ENCODE data around the gene IFT81. TPM values are rescaled to one million over a fixed set of nuclear protein-coding genes. Genes with fewer than 3 reads are reported as not detected.
A peak's percentile ranks its signal among the peaks of the same experiment; 100 is the strongest.

The IFT81 gene
- total RNA-seq, 5 donors from 2014 or later (not counting 1 experiment from before 2014, with no cell fraction given): 0.73 to 2.3 (median 1.5) TPM

DNA sequence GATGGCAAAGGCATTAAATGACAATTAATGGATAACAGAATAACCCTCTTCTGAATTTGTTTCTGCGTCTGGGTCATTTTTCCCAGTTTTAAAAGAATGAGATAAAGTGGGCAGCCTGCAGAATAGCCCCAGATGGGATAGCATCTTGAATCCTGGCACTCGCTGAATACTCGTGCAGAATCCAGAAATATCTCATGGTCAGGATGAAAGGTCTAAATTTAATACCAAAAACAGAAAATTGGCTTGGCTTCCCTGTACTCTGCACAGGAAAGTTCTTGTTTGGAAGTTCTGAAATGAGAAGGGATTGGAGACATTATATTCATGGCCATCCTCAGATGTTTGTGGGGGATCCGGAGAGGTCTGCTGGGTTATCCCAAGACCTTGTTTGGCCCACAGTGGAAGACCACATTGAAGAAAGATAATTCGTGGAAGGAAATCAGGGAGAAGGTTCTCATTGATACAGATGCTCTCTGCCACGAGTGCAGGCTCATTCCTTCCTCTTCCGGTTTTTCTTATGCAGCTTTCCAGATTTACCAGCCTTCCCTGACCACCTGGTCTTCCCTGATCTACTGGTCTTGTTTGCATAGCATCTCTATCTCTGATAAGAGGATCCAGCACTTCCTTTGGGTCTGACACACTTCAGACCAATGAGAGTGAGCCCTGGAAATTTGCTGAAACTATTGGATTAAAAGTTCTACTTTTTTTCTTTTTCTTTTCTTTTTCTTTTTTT is 6.0 kb upstream of the IFT81 start:
- H3K9me3 Mint-ChIP-seq: no peaks in the 10 kb centered on the region
- H3K36me3 ChIP-seq (ENCODE audit: control insufficient read depth in 2 of 2, extremely low read depth in 1 of 2, insufficient read depth in 1 of 2, low read length in 1 of 2): no peaks in the 10 kb centered on the region
- H3K27ac ChIP-seq (ENCODE audit: low read length): no peak overlapping the region
- H3K4me1 Mint-ChIP-seq: no peaks in the 10 kb centered on the region
- ATAC-seq (replicated peaks in 1 of 4) (no peak), DNase-seq (no peak)
- POLR2A ChIA-PET: no interaction called here
- no peaks in the 10 kb centered on the region for H3K36me3 Mint-ChIP-seq
- H3K4me3 ChIP-seq (ENCODE audit: control insufficient read depth in 1 of 2, extremely low read depth in 1 of 2, low read length in 1 of 2): no peak overlapping the region
- WGBS (ENCODE audit: insufficient coverage): 0% methylated on average over 1 of the region's 7 CpGs
- H3K27me3 Mint-ChIP-seq: peaks cover 0 to 10% of the 10 kb centered on the region in 2 donors
- H3K4me1 ChIP-seq (ENCODE audit: control insufficient read depth in 1 of 2, extremely low read depth in 1 of 2, insufficient read depth in 2 of 2, low read length in 2 of 2): no peaks in the 10 kb centered on the region
- CTCF ChIA-PET: interaction anchor here in 1 of 2 donors (0.7 kb wide), 2 partner anchors 16 to 1636 kb away, joined by 3 to 4 read pairs; no protein-coding TSS in a partner anchor
- no peaks in the 10 kb centered on the region for H3K9me3 ChIP-seq
- H3K4me3 Mint-ChIP-seq: no peak overlapping the region
- H3K27ac Mint-ChIP-seq: no peak overlapping the region
- H3K27me3 ChIP-seq (replicated peaks in 1 of 2; ENCODE audit: control insufficient read depth in 2 of 2, extremely low read depth in 1 of 2, insufficient read depth in 2 of 2, low read length in 1 of 2): peaks cover 0 to 5% of the 10 kb centered on the region in 2 experiments

DNA sequence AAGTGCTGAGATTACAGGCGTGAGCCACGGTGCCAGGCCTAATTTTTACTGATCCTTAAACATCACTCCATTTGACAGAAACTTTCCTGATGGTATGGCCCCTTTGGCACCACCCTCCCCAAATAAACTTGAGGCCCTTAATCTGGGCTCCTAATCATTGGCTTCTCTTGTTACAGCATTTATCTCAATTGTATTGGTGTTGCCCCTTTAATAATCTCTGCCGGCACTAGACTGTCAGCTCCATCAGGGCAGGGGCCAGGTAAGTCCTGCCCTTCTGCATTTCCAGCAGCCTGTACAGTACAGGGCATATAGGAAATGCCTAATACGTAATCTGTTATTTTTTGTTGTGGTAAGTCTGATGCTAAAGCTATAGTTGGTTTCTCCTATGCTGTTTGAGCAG is 1.2 kb upstream of the IFT81 start:
- Mint-ChIP-seq H3K9me3 (no peaks in the 10 kb centered on the region), H3K36me3 (no peaks in the 10 kb centered on the region), H3K4me1 (peaks cover 0 to 8% (median 7%) of the 10 kb centered on the region in 3 donors), H3K4me3 (no peak overlapping the region), H3K27me3 (peaks cover 0 to 7% of the 10 kb centered on the region in 2 donors), H3K27ac (no peak overlapping the region)
- H3K36me3 ChIP-seq (ENCODE audit: control insufficient read depth in 2 of 2, extremely low read depth in 1 of 2, insufficient read depth in 1 of 2, low read length in 1 of 2): no peaks in the 10 kb centered on the region
- WGBS (ENCODE audit: insufficient coverage): 95% methylated on average over 2 of the region's 4 CpGs
- no peak overlapping the region for H3K4me3 ChIP-seq (ENCODE audit: control insufficient read depth in 1 of 2, extremely low read depth in 1 of 2, low read length in 1 of 2)
- peaks cover 0 to 11% of the 10 kb centered on the region in 2 experiments for H3K4me1 ChIP-seq (ENCODE audit: control insufficient read depth in 1 of 2, extremely low read depth in 1 of 2, insufficient read depth in 2 of 2, low read length in 2 of 2)
- ATAC-seq (replicated peaks in 1 of 4) (no peak), DNase-seq (no peak)
- ChIA-PET POLR2A (no interaction called here), CTCF (no interaction called here)
- H3K9me3 ChIP-seq: no peaks in the 10 kb centered on the region
- peaks cover 0 to 5% of the 10 kb centered on the region in 2 experiments for H3K27me3 ChIP-seq (replicated peaks in 1 of 2; ENCODE audit: control insufficient read depth in 2 of 2, extremely low read depth in 1 of 2, insufficient read depth in 2 of 2, low read length in 1 of 2)
- H3K27ac ChIP-seq (ENCODE audit: low read length): no peak overlapping the region

DNA sequence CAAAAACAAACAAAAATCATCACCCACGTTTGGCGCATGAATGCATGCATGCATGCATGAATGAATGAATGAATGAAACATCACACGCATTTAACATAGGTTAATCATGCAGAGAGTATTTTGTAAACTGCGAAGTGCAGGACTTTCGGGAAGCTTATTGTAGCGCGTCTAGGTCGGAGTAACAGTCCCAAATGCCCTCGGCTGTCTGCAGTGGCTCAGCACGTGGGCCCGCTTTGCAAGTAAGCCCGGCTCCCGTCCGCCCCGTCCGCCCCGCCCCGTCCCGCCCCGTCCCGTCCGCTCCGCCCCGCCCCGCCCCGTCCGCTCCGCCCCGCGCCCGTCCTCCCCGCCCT is 263 bp upstream of the IFT81 start:
- Mint-ChIP-seq H3K27me3 (peaks cover 0 to 7% of the 10 kb centered on the region in 2 donors), H3K9me3 (no peaks in the 10 kb centered on the region), H3K27ac (no peak overlapping the region), H3K4me3 (peak overlapping the region; percentile 44 to 78 (median 67)), H3K4me1 (peaks cover 0 to 8% (median 7%) of the 10 kb centered on the region in 3 donors), H3K36me3 (no peaks in the 10 kb centered on the region)
- ChIA-PET CTCF (interaction anchor here (0.6 to 1.4 kb wide), 8 partner anchors 24 to 445 kb away, joined by 3 to 10 read pairs (median 5); partner anchors contain the start of gene ARPC3 (in 1 of the 2)), POLR2A (interaction anchor here (0.6 to 1.1 kb wide), 4 partner anchors 125 to 1187 kb away, joined by 3 to 9 read pairs (median 4); no protein-coding TSS in a partner anchor)
- no peak overlapping the region for H3K27ac ChIP-seq (ENCODE audit: low read length)
- H3K4me3 ChIP-seq (ENCODE audit: control insufficient read depth in 1 of 2, extremely low read depth in 1 of 2, low read length in 1 of 2): no peak overlapping the region
- H3K27me3 ChIP-seq (replicated peaks in 1 of 2; ENCODE audit: control insufficient read depth in 2 of 2, extremely low read depth in 1 of 2, insufficient read depth in 2 of 2, low read length in 1 of 2): peaks cover 0 to 5% of the 10 kb centered on the region in 2 experiments
- DNase-seq (no peak), ATAC-seq (replicated peaks in 1 of 4) (peak in 3 of 4 experiments; percentile 90 to 94 (median 92))
- H3K4me1 ChIP-seq (ENCODE audit: control insufficient read depth in 1 of 2, extremely low read depth in 1 of 2, insufficient read depth in 2 of 2, low read length in 2 of 2): peaks cover 0 to 11% of the 10 kb centered on the region in 2 experiments
- WGBS (ENCODE audit: insufficient coverage): 5% methylated on average over 20 of the region's 32 CpGs
- H3K9me3 ChIP-seq: no peaks in the 10 kb centered on the region
- H3K36me3 ChIP-seq (ENCODE audit: control insufficient read depth in 2 of 2, extremely low read depth in 1 of 2, insufficient read depth in 1 of 2, low read length in 1 of 2): no peaks in the 10 kb centered on the region

DNA sequence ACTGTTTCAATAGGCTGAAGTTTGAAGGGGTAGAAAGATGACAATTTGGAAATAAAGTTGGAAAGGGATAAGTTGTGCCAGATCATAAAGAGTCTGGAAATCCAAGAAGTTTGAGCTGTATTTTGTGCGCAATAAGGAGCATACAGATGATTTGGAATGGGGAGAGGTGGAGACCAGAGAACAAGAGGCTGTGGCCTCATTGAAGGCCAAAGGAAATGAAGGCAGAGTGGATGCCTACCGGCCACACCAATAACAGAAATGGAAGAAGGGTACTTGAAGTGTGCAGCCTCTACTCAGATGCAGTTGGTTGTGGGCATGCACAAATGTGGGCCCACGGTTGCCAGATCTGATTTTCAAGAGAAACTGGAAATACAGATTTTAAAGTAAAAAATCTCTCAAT is 2.4 kb downstream of the IFT81 start:
- CTCF ChIA-PET: interaction anchor here in 1 of 2 donors (0.6 kb wide), 1 partner anchor 260 kb away, joined by 3 read pairs; no protein-coding TSS in a partner anchor
- DNase-seq: no peak

DNA sequence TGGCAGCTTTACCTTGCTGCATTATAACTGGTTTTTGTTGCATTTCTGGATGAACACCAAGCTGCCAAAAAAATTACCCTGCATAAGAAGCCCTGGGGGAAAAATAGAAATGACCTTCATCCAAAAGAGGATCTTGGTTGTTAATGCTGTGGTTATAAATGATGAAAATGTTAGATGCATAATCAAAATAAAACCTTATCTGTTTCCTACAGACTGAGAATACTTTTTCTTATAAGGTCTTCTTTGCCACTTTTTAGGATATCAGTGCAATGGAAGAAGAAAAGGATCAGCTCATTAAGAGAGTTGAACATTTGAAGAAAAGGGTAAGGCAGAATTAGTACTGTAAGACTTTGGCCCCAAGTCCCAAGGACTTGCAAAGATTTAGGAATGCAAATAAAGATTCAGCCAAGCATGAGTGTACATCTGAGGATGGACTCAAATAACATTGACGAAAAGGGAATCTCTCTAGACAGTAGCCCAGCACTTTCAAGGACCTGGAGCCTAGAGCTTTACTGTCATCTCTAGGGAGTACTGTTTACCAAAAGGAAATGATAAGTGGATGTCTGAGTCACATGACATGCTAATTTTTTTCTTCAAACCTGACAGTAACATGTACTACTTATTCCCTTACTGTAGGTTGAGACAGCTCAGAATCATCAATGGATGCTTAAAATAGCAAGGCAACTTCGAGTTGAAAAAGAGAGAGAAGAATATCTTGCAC is 10.7 kb downstream of the IFT81 start:
- H3K4me3 Mint-ChIP-seq: no peak overlapping the region
- CTCF ChIA-PET: interaction anchor here in 1 of 2 donors (0.6 kb wide), 2 partner anchors 16 to 296 kb away, joined by 3 to 4 read pairs; no protein-coding TSS in a partner anchor
- peaks cover 6 to 10% (median 6%) of the 10 kb centered on the region in 3 donors for H3K4me1 Mint-ChIP-seq
- ATAC-seq (replicated peaks in 1 of 4): peak in 3 of 4 experiments; percentile 29 to 73 (median 33)
- Histone ChIP-seq H3K27ac (ENCODE audit: low read length) (no peak overlapping the region), H3K4me3 (ENCODE audit: control insufficient read depth in 1 of 2, extremely low read depth in 1 of 2, low read length in 1 of 2) (no peak overlapping the region), H3K36me3 (ENCODE audit: control insufficient read depth in 2 of 2, extremely low read depth in 1 of 2, insufficient read depth in 1 of 2, low read length in 1 of 2) (no peaks in the 10 kb centered on the region), H3K4me1 (ENCODE audit: control insufficient read depth in 1 of 2, extremely low read depth in 1 of 2, insufficient read depth in 2 of 2, low read length in 2 of 2) (no peaks in the 10 kb centered on the region), H3K9me3 (no peaks in the 10 kb centered on the region), H3K27me3 (replicated peaks in 1 of 2; ENCODE audit: control insufficient read depth in 2 of 2, extremely low read depth in 1 of 2, insufficient read depth in 2 of 2, low read length in 1 of 2) (no peaks in the 10 kb centered on the region)
- DNase-seq: no peak
- H3K27ac Mint-ChIP-seq: peak overlapping the region in 1 of 2 donors; percentile 11
- POLR2A ChIA-PET: interaction anchor here in 1 of 2 donors (0.6 kb wide), 1 partner anchor 67 kb away, joined by 6 read pairs; no protein-coding TSS in a partner anchor
- H3K9me3 Mint-ChIP-seq: no peaks in the 10 kb centered on the region
- H3K36me3 Mint-ChIP-seq: no peaks in the 10 kb centered on the region
- H3K27me3 Mint-ChIP-seq: no peaks in the 10 kb centered on the region
- no CpG with 5 or more reads among the region's 2 CpGs for WGBS (ENCODE audit: insufficient coverage)

More for the DNA sequence above, 2.4 kb downstream of the IFT81 start:
- Mint-ChIP-seq H3K4me3 (peak overlapping the region in 2 of 3 donors; percentile 22 to 29), H3K36me3 (no peaks in the 10 kb centered on the region), H3K27me3 (peaks cover 0 to 1% of the 10 kb centered on the region in 2 donors), H3K9me3 (no peaks in the 10 kb centered on the region), H3K27ac (no peak overlapping the region), H3K4me1 (peaks cover 0 to 8% (median 7%) of the 10 kb centered on the region in 3 donors)
- ATAC-seq (replicated peaks in 1 of 4): no peak
- Histone ChIP-seq H3K9me3 (no peaks in the 10 kb centered on the region), H3K27me3 (replicated peaks in 1 of 2; ENCODE audit: control insufficient read depth in 2 of 2, extremely low read depth in 1 of 2, insufficient read depth in 2 of 2, low read length in 1 of 2) (peaks cover 0 to 5% of the 10 kb centered on the region in 2 experiments), H3K36me3 (ENCODE audit: control insufficient read depth in 2 of 2, extremely low read depth in 1 of 2, insufficient read depth in 1 of 2, low read length in 1 of 2) (no peaks in the 10 kb centered on the region), H3K4me1 (ENCODE audit: control insufficient read depth in 1 of 2, extremely low read depth in 1 of 2, insufficient read depth in 2 of 2, low read length in 2 of 2) (peaks cover 0 to 11% of the 10 kb centered on the region in 2 experiments), H3K27ac (ENCODE audit: low read length) (no peak overlapping the region), H3K4me3 (ENCODE audit: control insufficient read depth in 1 of 2, extremely low read depth in 1 of 2, low read length in 1 of 2) (no peak overlapping the region)
- POLR2A ChIA-PET: interaction anchor here in 1 of 2 donors (0.7 kb wide), 1 partner anchor 129 kb away, joined by 3 read pairs; no protein-coding TSS in a partner anchor
- 96% methylated on average over 3 of the region's 3 CpGs for WGBS (ENCODE audit: insufficient coverage)

DNA sequence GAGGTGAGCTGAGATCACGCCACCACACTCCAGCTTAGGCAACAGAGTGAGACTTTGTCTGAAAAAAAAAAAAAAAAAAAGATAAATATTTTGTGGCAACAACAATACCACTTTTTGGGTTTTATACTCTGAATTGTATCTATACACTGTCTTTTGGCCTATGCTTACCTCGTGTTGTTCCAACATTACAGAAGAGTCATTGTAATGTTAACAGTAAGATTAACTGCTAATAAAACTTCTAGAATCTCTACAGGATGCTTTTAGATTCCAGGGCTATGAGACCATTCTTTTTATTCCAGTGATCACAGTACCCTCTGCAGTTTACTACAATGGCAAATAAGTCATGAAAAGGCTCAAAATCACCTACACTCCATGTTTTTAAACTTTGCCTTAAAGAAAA is 11.6 kb downstream of the IFT81 start:
- Mint-ChIP-seq H3K36me3 (no peaks in the 10 kb centered on the region), H3K27me3 (no peaks in the 10 kb centered on the region)
- POLR2A ChIA-PET: interaction anchor here in 1 of 2 donors (0.6 kb wide), 1 partner anchor 66 kb away, joined by 6 read pairs; no protein-coding TSS in a partner anchor

More for the DNA sequence above, 11.6 kb downstream of the IFT81 start:
- H3K27ac ChIP-seq (ENCODE audit: low read length): no peak overlapping the region
- no CpG with 5 or more reads among the region's 2 CpGs for WGBS (ENCODE audit: insufficient coverage)
- H3K27me3 ChIP-seq (replicated peaks in 1 of 2; ENCODE audit: control insufficient read depth in 2 of 2, extremely low read depth in 1 of 2, insufficient read depth in 2 of 2, low read length in 1 of 2): no peaks in the 10 kb centered on the region
- no peaks in the 10 kb centered on the region for H3K36me3 ChIP-seq (ENCODE audit: control insufficient read depth in 2 of 2, extremely low read depth in 1 of 2, insufficient read depth in 1 of 2, low read length in 1 of 2)
- no peaks in the 10 kb centered on the region for H3K4me1 ChIP-seq (ENCODE audit: control insufficient read depth in 1 of 2, extremely low read depth in 1 of 2, insufficient read depth in 2 of 2, low read length in 2 of 2)
- H3K4me3 Mint-ChIP-seq: no peak overlapping the region
- ATAC-seq (replicated peaks in 1 of 4) (no peak), DNase-seq (no peak)
- peaks cover 6 to 10% (median 6%) of the 10 kb centered on the region in 3 donors for H3K4me1 Mint-ChIP-seq
- H3K4me3 ChIP-seq (ENCODE audit: control insufficient read depth in 1 of 2, extremely low read depth in 1 of 2, low read length in 1 of 2): no peak overlapping the region
- CTCF ChIA-PET: no interaction called here
- H3K27ac Mint-ChIP-seq: no peak overlapping the region
- H3K9me3 ChIP-seq: no peaks in the 10 kb centered on the region
- H3K9me3 Mint-ChIP-seq: no peaks in the 10 kb centered on the region
